Omental fat pad (tissue), 4 donors: ENCODE measurements around the gene RAD1. TPM values are rescaled to one million over a fixed set of nuclear protein-coding genes. Genes with fewer than 3 reads are reported as not detected.

ENCODE experiments used
- ATAC-seq: fragments of 150-250 bp; one replicate; pipeline ENCODE4 v1.9.1; 2016; ENCODE audit warnings: mild to moderate bottlenecking, moderate library complexity; ENCODE audit not compliant: low FRiP score
- DNase-seq: peaks from one replicate; pipeline ENCODE4 v3.0.0-alpha.2; 2019; ENCODE audit warnings: low spot score
- total RNA-seq, 4 donors: library from RNA; depleted of rRNA; stranded (reverse); fragments of >200 nt; gene quantifications; one replicate each; pipeline ENCODE4 v1.1.0, GENCODE V29; 2016
- TF ChIP-seq, protein P1 (sequence below), 3 donors: fragments of 450-650 bp; IDR thresholded peaks; one replicate each; pipeline ENCODE4 v1.5.1; 2016 to 2017; ENCODE audit warnings: antibody characterized with exemption in 3 of 3, mild to moderate bottlenecking in 3 of 3, moderate library complexity in 2 of 3

Gene RAD1
- total RNA-seq, 4 donors from 2014 or later = 12.3 to 22.9 (median 16.0) TPM

DNA sequence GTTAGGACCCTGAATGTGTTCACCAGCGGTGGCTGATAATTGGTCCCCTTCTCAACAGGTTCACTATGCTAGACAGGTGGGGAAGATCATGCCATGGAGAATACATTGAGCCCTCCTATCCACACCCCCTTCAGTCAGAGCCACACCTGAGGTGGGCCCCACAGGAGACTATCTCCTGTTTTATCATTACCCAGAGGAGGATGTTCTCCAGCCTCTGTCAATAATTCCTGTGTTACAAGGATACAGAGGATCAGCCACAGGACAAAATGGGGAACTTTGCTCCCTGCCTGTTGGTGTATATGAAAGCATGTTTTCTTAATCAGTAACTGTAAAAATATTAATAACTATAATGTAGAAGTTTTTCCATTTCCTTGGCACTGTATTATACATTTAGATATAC, 25.9 kb downstream of the RAD1 start:
- TF ChIP-seq, protein P1, sequence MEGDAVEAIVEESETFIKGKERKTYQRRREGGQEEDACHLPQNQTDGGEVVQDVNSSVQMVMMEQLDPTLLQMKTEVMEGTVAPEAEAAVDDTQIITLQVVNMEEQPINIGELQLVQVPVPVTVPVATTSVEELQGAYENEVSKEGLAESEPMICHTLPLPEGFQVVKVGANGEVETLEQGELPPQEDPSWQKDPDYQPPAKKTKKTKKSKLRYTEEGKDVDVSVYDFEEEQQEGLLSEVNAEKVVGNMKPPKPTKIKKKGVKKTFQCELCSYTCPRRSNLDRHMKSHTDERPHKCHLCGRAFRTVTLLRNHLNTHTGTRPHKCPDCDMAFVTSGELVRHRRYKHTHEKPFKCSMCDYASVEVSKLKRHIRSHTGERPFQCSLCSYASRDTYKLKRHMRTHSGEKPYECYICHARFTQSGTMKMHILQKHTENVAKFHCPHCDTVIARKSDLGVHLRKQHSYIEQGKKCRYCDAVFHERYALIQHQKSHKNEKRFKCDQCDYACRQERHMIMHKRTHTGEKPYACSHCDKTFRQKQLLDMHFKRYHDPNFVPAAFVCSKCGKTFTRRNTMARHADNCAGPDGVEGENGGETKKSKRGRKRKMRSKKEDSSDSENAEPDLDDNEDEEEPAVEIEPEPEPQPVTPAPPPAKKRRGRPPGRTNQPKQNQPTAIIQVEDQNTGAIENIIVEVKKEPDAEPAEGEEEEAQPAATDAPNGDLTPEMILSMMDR (IDR thresholded peaks at IDR 0.05) = no peak
- no peak for DNase-seq
- no peak for ATAC-seq

- TF ChIP-seq, protein P1 (IDR thresholded peaks at IDR 0.05) = no peak
- no peak for DNase-seq
- no peak for ATAC-seq
Observed at GRCh38 chr5:34886392-34887119, 28.7 kb downstream of the RAD1 start.

DNA sequence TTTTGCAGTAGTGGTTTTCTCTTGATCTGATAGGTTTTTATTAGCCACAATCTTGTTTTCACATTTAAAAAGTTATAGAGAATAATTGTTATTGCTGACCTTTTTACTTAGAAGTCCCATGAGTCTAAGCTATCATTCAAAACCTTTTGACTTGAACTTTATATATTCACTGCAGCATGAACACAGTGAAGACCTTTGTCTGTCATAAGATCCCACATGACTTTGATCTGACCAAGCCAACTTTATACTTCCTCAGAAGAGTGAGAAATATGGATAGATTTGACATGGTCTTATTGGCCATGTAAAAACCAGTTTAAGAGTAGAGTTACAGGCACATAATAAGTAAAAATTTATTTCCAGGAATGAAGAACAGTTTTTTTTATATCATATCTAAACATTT, 34.1 kb downstream of the RAD1 start:
- no peak for ATAC-seq
- TF ChIP-seq, protein P1 (IDR thresholded peaks at IDR 0.05) = no peak
- DNase-seq = no peak

- no peak for DNase-seq
- ATAC-seq = no peak
- TF ChIP-seq, protein P1 (IDR thresholded peaks at IDR 0.05) = no peak
Observed at GRCh38 chr5:34876275-34876674, 39.0 kb downstream of the RAD1 start.

DNA sequence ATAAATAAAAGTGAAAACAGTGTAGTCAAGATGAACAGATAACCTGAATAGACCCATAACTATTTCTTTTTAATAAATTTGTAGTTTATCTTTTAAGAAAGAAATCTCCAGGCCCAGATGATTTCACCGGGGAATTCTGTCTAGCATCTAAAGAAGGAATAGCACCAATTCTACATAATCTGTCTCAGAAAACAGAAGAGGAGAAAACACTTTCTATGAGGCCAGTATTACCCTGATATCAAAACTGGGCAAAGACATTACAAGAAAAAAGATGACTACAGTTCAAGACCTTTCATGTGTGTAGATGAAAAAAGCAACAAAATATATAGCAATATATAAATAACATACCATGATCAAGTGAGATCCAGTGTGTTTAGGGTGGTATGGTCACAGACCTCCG, 44.9 kb downstream of the RAD1 start:
- DNase-seq (no peak), ATAC-seq (no peak)
- TF ChIP-seq, protein P1 (IDR thresholded peaks at IDR 0.05) = no peak

DNA sequence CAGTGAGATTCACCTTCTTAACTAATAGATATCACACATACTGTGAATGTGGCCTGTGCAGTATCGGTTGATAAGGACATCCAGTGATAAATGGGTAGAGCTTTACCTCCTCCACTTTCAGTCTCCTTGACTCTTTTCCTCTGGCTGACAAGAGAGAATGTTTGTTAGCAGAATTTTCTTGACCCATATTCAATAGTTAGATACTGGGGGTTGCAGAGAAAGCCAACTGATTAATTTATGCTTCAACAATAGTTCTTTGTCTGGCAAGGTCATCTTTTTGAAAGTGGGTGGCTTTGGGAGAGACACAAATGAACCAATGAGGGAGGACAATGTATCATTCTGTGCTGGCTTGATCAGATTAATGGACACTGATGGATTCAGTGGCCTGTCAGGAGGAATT, 46.0 kb downstream of the RAD1 start:
- no peak for DNase-seq
- ATAC-seq = no peak
- TF ChIP-seq, protein P1 (IDR thresholded peaks at IDR 0.05) = no peak

DNA sequence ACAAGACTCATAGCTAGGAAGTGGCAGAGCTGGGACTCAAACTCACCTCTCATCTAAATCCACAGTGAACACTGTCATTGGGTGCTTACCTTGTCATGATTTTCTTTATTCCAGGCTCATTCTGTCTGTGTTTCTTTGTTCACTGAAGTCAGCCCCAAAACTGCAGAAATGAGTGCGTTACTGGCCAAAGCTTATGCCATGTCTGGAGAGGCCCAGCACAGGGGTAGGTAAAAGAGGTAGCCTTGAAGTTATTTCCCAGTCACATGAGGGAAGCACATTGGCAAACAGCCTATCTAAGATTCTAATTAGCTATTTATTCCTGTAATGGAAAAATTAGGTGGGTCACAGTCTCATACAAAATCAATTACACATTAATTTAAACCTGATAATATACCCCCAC, 46.5 kb downstream of the RAD1 start:
- TF ChIP-seq, protein P1 (IDR thresholded peaks at IDR 0.05) = no peak
- ATAC-seq (no peak), DNase-seq (no peak)
